Measurements from ENCODE around the gene RTP1. TPM values are rescaled to one million over a fixed set of nuclear protein-coding genes. Genes with fewer than 3 reads are reported as not detected.

Gene RTP1
- total and polyA plus RNA-seq, 2 experiments from 2014 or later: 4.4 to 6.3 TPM

DNA sequence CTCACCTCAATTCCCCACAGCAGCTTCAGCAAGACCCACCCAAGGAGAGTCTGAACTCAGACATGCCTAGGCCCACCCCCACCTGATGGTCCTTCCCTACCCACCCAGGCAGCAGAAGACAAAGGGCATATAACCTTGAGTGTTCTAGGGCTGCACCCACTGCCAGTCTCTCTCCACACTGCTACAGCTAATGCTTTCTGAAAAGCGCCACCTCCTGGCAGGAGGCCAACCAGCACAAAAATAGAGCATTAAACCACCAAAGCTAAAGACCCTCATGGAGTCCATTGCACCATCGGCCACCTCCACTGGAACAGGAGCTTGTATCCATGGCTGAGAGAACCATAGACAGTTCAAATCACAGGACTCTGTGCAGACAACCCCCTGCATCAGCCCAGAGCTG is 46.7 kb upstream of the RTP1 start:
- TF ChIP-seq JUNB (IDR thresholded peaks at IDR 0.05; ENCODE audit: unreplicated experiment) (no peak), CTCF (conservative IDR thresholded peaks at IDR 0.05; ENCODE audit: low read depth in 2 of 2) (peak; percentile 62 to 73)
- Histone ChIP-seq H2AFZ (no peak overlapping the region), H3K36me3 (ENCODE audit: insufficient read depth) (peaks cover 17% of the 10 kb centered on the region; the same call in 1 of the 2 replicates), H3K4me1 (ENCODE audit: insufficient read depth) (peaks cover 6% of the 10 kb centered on the region), H3F3A (replicated peaks; ENCODE audit: low read depth) (no peaks in the 10 kb centered on the region), H3K4me3 (no peak overlapping the region), H3K4me2 (peak overlapping the region; percentile 31; the same call in 1 of the 2 replicates), H3K9me2 (ENCODE audit: insufficient read depth) (peaks cover 4% of the 10 kb centered on the region; the same call in 1 of the 2 replicates), H4K20me1 (replicated peaks; ENCODE audit: insufficient read depth) (no peaks in the 10 kb centered on the region; the same call in 1 of the 2 replicates), H3K79me2 (replicated peaks; ENCODE audit: insufficient read depth) (peaks cover 58% of the 10 kb centered on the region), H3K27me3 (ENCODE audit: insufficient read depth) (no peaks in the 10 kb centered on the region), H3K27ac (ENCODE audit: low read depth) (no peak overlapping the region)
- peaks cover 2% of the 10 kb centered on the region for H3K27me3 Mint-ChIP-seq (ENCODE audit: insufficient read depth, low read depth, poor library complexity)
- H3K9me3 Mint-ChIP-seq: peaks cover 27% of the 10 kb centered on the region
- no peak overlapping the region for H3K4me3 Mint-ChIP-seq
- DNase-seq (ENCODE audit: low spot score) (peak; percentile 58), ATAC-seq (peak; percentile 44; the same call in 2 of the 3 replicates)
- no peaks in the 10 kb centered on the region for H3K4me1 Mint-ChIP-seq
- H3K27ac Mint-ChIP-seq: no peak overlapping the region
- H3K36me3 Mint-ChIP-seq (ENCODE audit: low read depth): peaks cover 20% of the 10 kb centered on the region

DNA sequence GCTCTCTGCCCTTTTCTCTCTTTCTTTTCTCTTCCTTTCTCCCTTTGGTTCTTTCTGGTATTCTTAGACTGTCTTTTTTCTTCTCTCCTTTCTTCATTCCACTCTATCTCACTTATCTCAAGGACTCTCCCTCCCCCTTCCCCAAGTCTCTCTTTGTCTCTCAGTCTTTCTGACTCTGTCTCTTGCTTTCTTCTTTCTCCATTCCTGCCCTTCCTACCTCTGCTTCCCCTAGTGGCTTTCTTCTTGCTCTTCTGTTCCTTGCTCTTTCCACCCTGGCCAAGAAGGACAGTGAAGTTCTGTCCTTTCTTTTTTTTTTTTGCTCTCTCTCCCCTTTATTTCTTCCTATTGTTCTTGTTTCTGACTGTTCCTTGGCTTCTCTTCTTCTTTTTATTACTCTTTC is 35.7 kb upstream of the RTP1 start:
- Histone ChIP-seq H3K79me2 (replicated peaks; ENCODE audit: insufficient read depth) (peaks cover 10% of the 10 kb centered on the region), H3K27ac (ENCODE audit: low read depth) (0 out of 2 replicates have a peak overlapping the region, but pooled peaks have one; percentile 20), H3F3A (replicated peaks; ENCODE audit: low read depth) (peaks cover 23% of the 10 kb centered on the region), H3K4me1 (ENCODE audit: insufficient read depth) (peaks cover 39% of the 10 kb centered on the region), H2AFZ (no peak overlapping the region), H3K9me2 (ENCODE audit: insufficient read depth) (0 out of 2 replicates have a peak, but pooled peaks cover 2% of the 10 kb centered on the region), H4K20me1 (replicated peaks; ENCODE audit: insufficient read depth) (0 out of 2 replicates have a peak, but pooled peaks cover 5% of the 10 kb centered on the region), H3K27me3 (ENCODE audit: insufficient read depth) (no peaks in the 10 kb centered on the region), H3K4me3 (no peak overlapping the region), H3K4me2 (peak overlapping the region; percentile 44; the same call in 1 of the 2 replicates), H3K36me3 (ENCODE audit: insufficient read depth) (peaks cover 5% of the 10 kb centered on the region; the same call in 1 of the 2 replicates)
- DNase-seq (ENCODE audit: low spot score) (no peak), ATAC-seq (no peak)
- TF ChIP-seq STAT1 (IDR thresholded peaks at IDR 0.05; ENCODE audit: unreplicated experiment): no peak
- peak in 1 of 2 experiments; percentile 18; a peak in 2 of 4 replicates for TF ChIP-seq CTCF (conservative IDR thresholded peaks at IDR 0.05; ENCODE audit: low read depth in 2 of 2)
- Mint-ChIP-seq H3K27ac (no peak overlapping the region), H3K27me3 (ENCODE audit: insufficient read depth, low read depth, poor library complexity) (no peaks in the 10 kb centered on the region), H3K9me3 (peaks cover 7% of the 10 kb centered on the region), H3K4me1 (peaks cover 31% of the 10 kb centered on the region), H3K4me3 (no peak overlapping the region), H3K36me3 (ENCODE audit: low read depth) (peaks cover 4% of the 10 kb centered on the region; the same call in 2 of the 3 replicates)
